ENCODE measurements around the gene CELF4.

CELF4 gene

DNA sequence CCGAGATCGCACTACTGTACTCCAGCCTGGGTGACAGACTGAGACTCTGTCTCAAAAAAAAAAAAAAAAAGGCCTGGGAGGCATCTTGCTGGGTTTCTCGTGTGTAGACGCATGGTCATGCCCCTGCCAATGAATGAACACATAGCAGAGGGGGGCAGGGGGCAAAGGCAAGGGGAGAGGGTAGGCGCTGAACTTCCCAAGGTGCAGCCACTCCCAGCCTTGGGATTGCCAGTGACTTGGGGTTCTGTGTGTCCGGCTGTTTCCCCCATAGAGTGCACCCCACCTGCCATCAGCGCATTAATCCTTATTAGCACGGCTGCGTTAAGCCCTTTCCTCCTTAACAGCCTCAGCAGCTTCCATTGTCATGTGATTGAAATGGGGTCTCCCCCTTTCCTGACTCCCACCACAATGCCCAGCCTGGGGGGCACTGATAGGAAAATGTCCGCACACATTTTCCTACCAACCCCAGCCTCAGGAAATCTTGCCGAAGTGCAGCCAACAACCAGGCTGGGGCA lies 225.8 kb downstream of the CELF4 start:
- DNase-seq = no peak

DNA sequence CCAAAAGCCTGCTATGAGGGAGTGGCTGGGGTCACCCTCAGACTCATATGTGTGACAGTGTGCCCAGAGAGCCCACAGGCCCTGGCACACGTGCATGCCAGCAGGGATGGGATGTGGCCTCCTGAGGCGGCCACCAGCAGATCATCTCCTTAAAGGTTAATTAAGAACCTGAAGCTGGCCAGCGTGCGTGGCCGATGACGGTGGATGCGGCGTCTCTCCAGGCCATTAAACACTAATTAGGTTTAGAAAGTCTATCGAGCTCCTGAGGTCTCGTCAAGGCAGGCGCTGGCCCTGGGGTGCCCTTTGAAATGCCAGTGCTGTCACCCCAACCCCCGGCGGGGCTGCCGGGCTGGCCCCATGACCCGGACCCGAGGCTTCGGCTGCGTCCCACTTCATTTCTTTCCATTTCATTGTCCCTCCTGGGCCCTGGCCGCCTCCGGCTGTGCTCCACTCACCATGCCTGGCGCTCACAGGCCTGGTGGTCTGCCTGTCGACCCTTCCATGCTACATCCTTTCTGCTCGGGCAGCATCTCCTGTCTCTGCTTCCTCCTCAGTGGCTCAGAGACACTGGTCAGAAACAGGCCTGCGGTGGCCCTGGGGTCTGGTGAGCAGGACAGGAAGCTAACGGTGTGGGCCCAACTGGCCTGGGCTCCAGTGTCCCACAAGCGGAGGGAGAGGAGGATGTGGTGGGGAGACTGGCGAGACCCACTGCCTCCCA lies 228.9 kb downstream of the CELF4 start:
- DNase-seq = no peak

DNA sequence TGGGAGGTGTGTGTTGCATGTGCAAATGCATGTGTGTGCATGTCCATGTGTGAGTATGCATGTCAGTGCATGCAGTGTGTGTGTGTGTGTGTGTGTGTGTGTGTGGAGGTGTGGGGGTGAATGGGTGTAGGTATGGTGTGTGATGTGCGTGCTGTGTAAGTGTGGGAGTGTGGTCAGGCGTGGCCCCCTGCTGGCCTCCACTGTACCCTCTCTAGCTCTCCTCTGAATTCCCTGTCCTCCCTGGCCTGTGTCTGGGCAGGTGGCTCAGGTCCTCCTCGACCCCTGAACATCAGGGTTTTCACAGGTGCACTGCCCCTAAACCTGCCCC lies 230.2 kb downstream of the CELF4 start:
- DNase-seq = no peak

DNA sequence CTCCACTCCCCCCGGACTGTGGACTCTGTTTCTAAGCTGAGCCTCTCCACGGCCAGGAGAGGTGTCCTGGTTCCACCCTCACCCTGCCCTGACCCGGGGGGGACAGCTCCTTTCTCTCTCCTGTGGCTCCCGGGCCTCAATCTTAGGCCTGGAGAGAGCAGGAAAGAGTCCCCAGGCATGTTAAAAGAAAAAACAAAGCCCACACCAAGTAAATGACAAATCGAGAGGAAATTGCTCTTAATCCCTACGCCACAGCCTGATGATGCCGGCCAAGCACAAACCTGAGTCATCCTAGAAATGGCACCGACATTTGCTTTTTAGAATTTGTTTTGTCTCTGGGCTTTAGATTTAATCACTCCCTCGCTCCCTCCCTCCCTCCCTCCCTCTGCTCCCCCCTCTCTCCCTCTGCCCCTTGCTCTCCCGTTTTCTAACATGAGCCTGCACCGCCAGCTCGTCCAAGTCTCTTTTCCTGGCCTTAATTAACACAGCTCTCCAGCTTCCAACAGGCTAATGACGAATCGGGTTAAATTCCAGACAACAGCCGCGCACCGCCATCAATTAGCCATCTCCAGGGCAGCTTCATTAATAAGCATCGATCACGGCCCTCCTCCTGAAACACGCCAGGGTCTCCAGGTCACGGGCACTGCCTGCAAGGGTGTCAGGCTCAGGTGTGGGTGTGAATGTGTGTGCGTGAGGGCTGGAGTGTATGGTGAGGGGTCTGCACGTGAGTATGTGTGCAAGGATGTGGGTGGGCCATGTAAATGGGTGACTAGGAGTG lies 230.8 kb downstream of the CELF4 start:
- no peak for DNase-seq

DNA sequence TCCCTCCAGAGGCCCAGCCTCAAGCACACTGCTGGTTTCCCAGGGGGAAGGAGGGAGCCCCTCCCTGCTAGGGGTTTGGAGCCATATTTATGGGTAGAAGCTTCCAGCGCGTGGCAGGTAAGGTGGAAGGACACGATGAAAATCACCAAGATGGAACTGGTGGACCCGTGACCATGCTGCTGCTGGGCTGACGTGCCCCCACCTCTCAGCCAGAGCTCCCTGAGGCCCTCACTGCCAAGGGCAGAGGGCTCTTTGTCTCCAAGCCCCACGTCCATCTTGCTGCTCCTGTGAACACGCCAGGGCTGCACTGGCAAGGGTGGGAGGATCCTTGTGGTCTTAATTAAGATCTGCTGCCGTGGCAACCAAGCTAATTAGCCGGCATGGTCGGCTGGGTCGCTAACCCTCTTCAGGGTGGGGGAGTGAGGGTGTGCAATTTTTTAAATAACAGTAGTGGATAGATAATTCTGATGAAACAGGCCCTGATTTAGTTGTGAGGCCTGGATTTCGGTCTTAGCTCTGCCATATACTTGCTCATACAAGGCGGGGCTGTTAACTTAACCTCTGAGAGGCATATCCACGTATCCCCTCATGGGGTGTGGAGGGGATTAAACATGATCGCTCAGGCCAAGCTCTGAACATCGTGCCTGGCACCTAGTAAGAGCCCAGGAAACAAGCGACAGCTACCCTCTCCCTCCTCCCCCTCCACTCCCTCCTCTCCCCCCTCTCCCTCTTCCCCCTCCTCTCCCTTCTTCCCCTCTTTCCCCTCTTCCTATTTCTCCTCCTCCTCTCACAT lies 232.8 kb downstream of the CELF4 start:
- DNase-seq = no peak

DNA sequence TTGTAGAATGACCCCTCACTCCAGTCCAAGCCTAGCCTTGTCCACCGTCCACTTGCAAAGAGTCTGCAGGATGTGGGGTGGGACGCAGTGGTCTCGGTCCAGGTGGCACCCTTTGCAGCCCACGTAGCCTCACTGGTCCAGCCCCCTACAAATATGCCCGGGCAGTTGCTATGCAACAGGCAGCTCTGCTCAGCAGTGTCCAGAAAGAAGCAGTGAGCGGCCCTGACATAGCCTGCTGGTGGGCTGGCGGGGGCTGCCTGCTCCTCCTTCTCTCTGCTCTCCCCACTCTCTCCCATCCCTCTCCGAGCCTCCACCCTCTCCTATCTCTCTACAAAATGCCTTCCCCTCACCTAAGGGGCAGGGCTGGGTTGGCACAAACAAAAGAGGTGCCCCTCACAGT lies 233.4 kb downstream of the CELF4 start:
- no peak for DNase-seq

DNA sequence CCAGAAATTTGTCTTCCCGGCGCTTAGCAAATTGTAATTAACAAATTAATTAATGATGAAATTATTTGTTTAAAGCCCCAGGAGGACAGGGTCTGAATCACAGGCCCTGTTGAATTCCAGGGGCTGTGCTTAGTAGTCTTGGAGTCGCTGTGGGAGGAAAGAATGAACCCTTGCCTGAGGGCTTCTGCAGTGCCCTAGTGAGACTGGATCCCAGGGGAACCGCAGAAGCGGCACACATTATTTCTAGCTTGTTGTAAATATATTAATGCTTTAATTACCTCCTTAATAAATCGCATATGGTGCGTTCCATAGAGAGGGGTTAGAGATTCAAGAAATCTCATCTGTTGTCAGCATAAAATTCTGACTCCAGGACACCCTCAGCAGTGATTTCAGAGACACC lies 235.4 kb downstream of the CELF4 start:
- DNase-seq = no peak

DNA sequence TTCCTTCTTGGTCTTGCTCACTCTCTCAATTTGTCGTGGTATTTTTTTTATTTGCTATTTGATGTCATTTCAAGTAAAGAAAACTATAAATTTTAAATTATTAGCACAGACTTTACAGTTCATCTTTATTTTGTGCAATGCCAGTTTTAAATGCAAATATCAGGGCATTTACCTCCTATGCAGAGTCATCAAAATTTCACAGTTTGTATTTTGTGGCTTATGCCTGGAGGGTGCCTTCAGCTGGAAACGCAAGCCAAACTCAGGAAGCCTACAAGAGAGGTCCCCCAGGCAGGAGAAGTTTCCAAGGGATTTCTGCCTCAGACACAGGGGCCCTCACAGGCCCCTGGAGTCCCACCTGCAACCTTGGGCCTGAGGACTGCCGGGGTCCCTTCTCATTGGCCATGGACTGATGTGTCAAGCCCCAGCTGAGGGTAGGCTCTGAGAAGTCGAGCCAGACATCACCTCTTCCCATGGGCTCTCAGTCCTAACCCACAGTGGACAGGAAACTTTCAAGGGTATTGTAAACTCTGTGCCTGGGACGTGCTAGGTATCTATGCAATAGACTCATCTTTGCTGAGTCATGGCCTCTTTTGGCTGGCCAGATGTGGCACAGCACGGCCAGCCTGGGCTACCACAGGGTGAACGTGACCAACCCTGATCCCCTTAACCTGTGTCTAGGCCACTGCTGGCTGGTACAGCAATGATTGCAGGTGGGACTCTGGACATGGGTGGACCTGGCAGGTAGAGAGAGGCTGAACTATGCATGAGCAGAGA lies 236.5 kb downstream of the CELF4 start:
- no peak for DNase-seq

DNA sequence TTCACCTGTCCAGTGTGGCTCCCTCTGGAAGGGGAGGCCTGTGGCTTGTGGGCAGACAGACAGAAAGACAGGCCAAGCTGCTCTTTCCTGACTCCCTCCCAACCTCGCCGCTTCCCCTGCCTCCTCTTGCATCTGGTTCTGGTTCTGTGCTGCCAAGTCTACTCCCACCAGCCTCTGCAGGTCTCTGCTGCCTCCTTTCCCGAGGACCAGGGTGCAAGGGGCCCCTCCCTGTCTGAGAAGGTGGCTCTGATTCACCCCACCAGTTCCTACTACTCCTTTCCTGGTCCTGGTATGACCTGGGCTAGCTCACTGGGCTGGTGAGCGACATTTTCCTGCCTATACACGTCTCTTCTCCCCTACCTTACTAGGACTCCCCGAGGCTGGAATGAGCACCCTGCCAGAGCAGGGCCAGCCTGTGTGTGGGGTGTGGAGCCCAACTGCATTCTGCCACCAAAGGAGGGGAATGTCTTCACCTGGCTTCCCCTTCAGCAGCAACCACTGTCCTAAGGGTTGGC lies 238.5 kb downstream of the CELF4 start:
- DNase-seq = no peak

DNA sequence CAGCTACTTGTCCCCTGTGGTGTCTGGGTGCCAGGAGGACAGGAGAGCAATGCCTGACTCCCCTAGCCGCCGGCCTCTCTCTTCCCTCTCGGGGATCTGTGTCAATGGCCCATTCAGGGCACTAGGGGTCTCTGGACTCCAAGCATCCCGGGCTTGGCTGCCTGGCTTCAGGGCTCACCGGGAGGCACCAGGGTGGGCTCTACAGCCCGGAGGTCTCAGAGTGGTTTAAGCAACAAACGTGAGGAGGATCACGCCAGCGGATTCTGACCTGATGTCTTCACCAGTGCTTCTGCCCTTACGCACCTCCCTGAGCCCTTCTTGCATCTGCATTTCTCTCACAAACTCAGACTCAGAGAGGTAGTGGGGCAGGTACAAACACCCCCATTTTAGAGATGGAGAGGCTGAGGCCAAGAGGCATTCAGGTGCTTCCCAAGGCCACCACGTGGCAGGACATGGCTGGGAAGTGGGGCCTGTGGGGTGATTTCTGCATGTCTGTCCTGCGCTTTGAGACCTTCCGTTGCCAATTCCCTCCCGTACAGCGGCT lies 243.0 kb downstream of the CELF4 start:
- DNase-seq = no peak

DNA sequence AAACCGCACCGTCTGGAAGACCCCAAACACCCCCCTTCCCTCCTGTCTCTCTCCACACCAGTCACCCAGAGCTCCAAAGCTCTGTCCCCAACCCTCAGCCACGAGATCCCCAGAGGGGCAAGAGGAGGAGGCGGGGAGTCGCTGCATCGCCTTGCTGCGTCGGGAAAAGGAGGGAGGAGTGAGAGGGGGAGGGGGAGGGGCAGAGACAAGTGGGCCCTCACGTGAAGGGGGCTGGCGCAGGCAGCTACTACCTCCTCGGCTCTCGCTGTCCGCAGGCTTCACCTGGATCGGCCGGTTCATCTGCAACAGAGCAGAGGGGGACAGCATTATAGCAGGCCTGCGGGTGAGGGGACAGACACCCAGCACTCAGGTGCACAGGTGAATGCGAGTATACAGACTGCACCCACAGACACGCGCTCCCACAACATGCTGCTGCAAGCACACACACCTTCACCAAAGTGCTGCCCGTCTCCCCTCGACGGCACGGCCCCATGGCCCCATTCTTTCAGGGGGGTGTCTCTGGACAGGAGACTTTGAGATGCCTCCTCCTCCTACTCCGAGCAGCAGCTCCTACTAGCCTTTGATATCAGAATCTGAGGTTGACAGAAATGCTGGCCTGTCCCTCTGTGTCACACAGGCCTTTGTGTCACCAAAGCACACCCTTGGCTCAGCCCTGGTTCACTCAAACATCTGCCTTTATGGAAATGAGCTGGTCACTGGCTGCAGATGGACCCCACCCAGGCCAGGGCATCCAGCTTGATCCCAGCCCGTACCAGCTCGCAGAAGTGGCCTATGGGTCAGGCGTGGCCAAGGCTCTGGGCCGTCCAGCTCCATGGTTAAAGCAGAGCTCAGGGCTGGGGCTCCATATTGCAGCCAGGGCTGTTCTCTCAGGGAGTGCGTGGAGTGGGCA lies 243.8 kb downstream of the CELF4 start:
- no peak for DNase-seq

DNA sequence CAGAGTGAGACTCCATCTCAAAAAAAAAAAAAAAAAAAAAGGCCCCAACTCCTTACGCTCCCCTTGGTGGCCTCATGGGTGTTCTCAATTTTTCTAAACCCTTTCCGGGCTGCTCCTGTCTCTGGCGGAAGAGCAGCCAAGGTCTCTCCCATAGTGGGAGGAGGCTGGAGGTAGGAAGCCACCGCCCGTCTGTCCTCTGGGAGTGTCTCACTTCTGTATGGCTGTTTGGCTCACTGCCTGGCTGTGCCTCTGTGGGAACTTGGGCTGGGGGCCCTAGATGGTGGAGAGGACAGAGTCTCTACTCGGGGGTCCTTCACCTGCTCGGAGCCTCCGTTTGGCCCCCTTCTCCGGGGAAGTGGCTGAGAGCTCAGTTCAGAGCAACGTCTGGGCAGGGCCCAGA lies 245.3 kb downstream of the CELF4 start:
- DNase-seq = no peak

DNA sequence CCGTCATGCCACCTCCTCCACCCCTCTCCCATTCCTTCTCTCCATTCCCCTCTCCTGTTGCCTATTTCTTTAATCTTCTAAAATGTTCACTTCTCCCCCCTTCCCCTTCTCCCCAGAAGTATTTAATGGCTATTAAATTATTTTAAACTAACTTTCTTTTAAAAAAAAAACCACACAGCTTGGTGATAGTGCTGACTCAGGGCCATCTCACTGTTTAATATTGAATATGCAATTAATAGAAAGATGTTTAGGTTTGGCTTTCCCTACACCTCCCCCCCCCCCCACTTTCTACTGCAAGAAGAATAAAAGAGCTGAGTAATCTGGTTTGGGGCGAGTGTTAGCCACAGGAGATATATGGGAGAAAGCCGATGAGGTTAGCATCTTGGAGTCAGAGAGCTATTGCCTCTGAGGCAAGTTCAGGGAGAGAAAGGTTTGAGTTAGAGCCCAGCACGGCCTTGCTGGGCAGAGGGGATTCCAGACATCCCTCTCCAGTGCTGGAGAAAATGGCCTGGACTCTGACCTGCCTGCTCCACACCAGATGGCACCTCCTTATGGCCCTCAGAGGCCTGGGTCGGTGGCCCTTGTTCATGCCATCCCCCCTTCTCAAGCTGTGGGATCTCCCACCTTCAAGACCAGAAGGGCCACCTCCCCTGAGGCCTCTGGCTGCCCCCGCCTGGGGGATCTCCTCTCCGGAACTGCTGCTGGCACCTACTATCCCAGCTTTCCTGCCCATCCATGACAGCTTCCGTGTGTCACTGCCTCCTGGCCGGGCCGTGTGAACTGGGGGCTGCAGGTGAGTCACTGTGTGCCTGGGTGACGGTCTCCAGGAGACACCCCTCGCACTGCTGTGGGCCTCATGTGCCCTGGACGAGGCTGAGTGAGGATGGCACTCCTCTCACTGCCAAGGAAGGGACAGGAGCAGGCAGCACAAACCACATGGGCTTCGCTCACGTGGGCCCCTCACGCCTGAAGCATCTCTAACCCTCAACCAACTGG lies 246.9 kb downstream of the CELF4 start:
- no peak for DNase-seq

DNA sequence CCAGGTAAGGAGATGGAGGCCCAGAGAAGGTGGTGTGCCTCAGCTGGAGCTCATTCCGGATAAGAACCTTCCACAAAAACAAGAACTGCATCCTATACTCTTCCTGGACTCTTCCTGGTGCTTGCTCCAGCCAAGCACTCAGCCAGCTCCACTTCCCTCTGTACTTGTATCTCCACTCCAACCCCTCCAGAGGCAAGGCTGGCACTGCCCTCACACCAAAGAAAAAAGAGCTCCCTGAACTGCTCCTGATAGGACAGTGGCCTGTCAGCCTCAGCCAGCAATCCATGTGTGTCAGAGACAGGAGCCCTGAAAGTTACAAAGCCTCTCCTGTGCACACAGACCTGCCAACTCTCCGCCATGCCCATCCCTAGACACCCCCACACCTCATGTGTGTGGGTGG lies 248.1 kb downstream of the CELF4 start:
- DNase-seq = no peak

DNA sequence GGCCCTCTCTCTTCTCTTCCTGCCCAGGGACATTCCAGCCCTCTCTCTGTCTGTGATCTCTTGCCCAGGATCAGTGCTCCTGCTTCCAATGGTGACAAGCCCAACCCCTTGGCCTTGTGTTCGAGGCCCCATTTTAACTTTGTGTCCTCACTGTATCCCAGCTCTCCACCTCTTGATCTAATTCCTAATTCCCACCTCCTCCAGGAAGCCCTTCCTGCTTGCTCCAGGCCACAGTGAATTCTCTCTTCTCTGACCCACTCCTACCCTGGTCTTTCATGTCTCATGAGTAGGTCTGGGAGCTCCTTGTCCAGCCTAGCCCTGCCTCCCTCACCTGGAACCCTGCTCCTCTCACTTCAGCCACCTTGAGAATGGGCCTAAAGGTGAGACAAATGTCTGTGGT lies 249.1 kb downstream of the CELF4 start:
- DNase-seq = no peak

DNA sequence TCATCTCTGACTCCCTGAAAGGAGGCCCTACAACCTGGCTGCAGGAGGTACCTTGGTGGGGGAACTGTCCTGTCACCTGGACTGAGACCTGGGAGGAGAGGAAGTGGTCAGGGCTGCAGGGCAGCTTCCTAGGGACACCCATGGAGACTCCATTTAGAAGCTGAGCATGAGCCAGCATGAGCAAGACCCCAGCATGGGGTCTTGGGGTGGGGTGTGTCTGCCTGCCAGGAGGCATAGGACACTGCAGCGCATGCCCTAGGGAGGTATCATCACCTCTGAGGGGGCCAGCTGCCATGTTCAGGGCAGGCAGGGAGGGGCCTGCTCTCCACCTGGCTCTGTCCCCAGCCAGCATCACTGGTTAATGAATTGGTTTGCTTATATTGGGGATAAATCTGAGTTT lies 249.7 kb downstream of the CELF4 start:
- no peak for DNase-seq

DNA sequence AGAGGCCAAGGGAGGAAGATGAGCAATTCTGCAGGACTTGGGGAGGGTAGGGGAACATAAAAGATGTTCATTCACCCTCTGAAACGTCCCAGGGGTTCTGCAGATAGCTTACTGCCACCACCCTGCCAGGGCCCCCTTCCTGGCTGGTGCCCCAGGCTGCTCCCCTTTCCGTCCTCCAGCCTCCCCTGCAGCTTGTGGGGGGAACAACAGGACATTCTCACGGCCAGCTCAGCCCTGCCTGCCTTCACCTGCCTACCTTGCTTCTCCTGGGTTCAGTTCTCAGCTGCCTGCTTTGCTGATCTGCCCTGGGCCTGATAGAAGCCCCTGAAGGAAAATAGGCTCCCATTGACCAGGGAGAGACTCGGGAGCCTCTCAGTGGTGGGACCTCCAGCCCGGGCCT lies 251.1 kb downstream of the CELF4 start:
- DNase-seq = no peak

DNA sequence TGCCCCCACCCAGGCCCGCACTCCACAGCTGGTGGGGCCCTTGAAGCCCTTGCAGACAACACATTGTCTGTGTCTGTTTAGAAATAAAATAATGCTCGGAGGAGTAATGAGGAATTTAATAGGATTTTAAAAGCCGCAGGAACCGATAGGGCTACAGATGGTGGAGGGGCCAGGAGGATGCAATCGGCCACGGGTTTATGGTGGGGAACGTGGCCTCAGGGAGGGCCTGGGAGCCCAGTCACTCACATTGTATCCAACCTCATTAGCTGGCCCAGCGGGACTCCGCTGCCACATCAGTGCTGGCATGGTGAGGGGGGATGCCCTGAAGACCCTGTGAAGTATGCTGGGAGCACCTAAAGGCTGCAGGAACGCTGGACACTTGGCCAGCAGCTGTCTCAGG lies 252.0 kb downstream of the CELF4 start:
- no peak for DNase-seq

DNA sequence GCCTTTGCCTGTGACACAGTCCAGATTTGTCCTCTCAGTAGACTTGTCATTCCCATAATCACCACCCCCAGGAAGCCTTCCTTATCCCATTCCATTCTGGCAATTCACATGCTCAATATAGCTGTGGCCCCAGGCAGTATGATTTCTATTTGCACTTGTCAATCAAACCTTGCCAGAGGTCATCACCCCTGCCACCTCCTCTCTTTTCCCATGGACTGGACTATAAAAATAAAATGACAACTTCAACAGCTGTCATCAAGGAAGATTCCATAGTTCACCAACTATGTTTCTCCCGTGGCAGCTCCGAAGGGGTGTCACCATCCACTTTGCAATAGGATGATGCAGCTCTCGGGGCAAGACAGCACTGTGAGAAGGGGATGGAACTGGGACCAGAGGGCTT lies 255.7 kb downstream of the CELF4 start:
- DNase-seq = no peak

DNA sequence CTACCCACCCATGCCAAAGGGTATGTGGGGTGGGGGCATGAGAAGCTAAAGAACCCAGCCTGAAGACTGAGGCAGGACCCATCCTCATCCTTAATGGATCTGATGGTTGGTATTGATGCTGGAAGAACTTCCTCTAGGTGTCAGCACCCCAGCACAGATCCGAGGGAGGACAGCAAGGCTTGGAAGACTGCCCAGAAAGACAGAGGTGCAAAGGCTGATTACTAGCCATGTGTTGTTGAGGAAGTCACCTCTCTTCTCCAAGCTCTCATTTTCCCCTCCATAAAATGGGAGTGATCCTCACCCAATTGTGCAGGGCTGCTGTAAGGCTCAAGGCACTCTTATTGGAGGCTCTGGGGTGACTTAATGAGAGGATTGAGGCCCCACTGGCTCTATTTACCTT lies 256.5 kb downstream of the CELF4 start:
- DNase-seq = no peak

All from T-helper 9 cell (primary cell).